Islet of Langerhans (tissue), 1 donor: ENCODE results near the gene ANKFY1.
"Not testable (repeated sequence)": the region's sequence is repeated elsewhere in the genome, so short reads cannot be mapped to it uniquely, and the experiment has no call there.

Experiments
- FAIRE-seq: peaks from one replicate; lab custom pipeline; 2011; peaks lifted over from hg19 to GRCh38; lab: Jason Lieb, UNC

The ANKFY1 gene

GRCh38 chr17:4154201-4154600, 109.6 kb downstream of the ANKFY1 start:
- no peak for FAIRE-seq

GRCh38 chr17:4152471-4152870, 111.3 kb downstream of the ANKFY1 start:
- no peak for FAIRE-seq

- no peak for FAIRE-seq
Observed at GRCh38 chr17:4150096-4150495, 113.7 kb downstream of the ANKFY1 start.

- no peak for FAIRE-seq
Observed at GRCh38 chr17:4148611-4149308, 115.0 kb downstream of the ANKFY1 start.

- no peak for FAIRE-seq
Observed at GRCh38 chr17:4147751-4148310, 115.9 kb downstream of the ANKFY1 start.

GRCh38 chr17:4146641-4147040, 117.1 kb downstream of the ANKFY1 start:
- no peak for FAIRE-seq

GRCh38 chr17:4144422-4144747, 119.4 kb downstream of the ANKFY1 start:
- FAIRE-seq: no peak

GRCh38 chr17:4143563-4144421, 120.0 kb downstream of the ANKFY1 start:
- no peak for FAIRE-seq

GRCh38 chr17:4142107-4142900, 121.5 kb downstream of the ANKFY1 start:
- FAIRE-seq: no peak

GRCh38 chr17:4140125-4140524, 123.7 kb downstream of the ANKFY1 start:
- FAIRE-seq: no peak

- not testable (repeated sequence) for FAIRE-seq
Observed at GRCh38 chr17:4138906-4139526, 124.8 kb downstream of the ANKFY1 start.

- no peak for FAIRE-seq
Observed at GRCh38 chr17:4136373-4136772, 127.4 kb downstream of the ANKFY1 start.

GRCh38 chr17:4135489-4135888, 128.3 kb downstream of the ANKFY1 start:
- FAIRE-seq: no peak

GRCh38 chr17:4134721-4135120, 129.1 kb downstream of the ANKFY1 start:
- FAIRE-seq: no peak

- no peak for FAIRE-seq
Observed at GRCh38 chr17:4130715-4131114, 133.1 kb downstream of the ANKFY1 start.

- FAIRE-seq: no peak
Observed at GRCh38 chr17:4127555-4127954, 136.2 kb downstream of the ANKFY1 start.

GRCh38 chr17:4125552-4125951, 138.2 kb downstream of the ANKFY1 start:
- FAIRE-seq: no peak

- FAIRE-seq: no peak
Observed at GRCh38 chr17:4124999-4125398, 138.8 kb downstream of the ANKFY1 start.

- FAIRE-seq: no peak
Observed at GRCh38 chr17:4120332-4120731, 143.4 kb downstream of the ANKFY1 start.

GRCh38 chr17:4119299-4119698, 144.5 kb downstream of the ANKFY1 start:
- no peak for FAIRE-seq

GRCh38 chr17:4118015-4118743, 145.6 kb downstream of the ANKFY1 start:
- no peak for FAIRE-seq
